ENCODE data around the gene ARRB1. TPM values are rescaled to one million over a fixed set of nuclear protein-coding genes. Genes with fewer than 3 reads are reported as not detected.

ARRB1 gene
- total and polyA plus RNA-seq, 12 donors = 4.9 to 54.2 (median 31.0) TPM

DNA sequence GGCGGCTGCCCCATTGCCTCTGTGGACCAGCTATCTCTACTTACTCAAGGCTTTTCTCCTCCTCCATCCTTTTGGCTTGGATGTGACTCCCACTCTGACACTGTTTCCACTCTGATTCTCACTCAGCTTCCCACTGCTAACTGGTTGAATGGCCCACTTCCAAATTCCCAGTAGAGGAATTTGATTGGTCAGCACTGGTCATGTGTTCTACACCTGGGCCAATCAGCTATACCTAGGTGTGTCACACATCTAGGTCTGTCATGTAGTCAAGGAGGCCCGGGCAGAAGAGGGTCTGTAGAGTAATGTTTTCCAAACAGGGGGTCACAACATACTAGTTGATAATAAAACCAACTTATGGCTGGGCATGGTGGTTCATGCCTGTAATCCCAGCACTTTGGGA lies 57.6 kb downstream of the ARRB1 start:
- Histone ChIP-seq H3K36me3 (replicated peaks in 1 of 2) (no peaks in the 10 kb centered on the region), H3K4me3 (no peak overlapping the region), H3K4me1 (replicated peaks in 1 of 2) (no peaks in the 10 kb centered on the region), H3K27ac (no peak overlapping the region), H3K9me3 (replicated peaks in 1 of 3) (no peaks in the 10 kb centered on the region), H3K27me3 (no peaks in the 10 kb centered on the region)
- TF ChIP-seq, protein P1, sequence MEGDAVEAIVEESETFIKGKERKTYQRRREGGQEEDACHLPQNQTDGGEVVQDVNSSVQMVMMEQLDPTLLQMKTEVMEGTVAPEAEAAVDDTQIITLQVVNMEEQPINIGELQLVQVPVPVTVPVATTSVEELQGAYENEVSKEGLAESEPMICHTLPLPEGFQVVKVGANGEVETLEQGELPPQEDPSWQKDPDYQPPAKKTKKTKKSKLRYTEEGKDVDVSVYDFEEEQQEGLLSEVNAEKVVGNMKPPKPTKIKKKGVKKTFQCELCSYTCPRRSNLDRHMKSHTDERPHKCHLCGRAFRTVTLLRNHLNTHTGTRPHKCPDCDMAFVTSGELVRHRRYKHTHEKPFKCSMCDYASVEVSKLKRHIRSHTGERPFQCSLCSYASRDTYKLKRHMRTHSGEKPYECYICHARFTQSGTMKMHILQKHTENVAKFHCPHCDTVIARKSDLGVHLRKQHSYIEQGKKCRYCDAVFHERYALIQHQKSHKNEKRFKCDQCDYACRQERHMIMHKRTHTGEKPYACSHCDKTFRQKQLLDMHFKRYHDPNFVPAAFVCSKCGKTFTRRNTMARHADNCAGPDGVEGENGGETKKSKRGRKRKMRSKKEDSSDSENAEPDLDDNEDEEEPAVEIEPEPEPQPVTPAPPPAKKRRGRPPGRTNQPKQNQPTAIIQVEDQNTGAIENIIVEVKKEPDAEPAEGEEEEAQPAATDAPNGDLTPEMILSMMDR (IDR thresholded peaks at IDR 0.05) = no peak
- no peak for TF ChIP-seq POLR2A (IDR thresholded peaks at IDR 0.05)
- DNase-seq = no peak
- 91 to 97% (median 94%) methylated on average over 2 of the region's 2 CpGs for WGBS, 4 donors
- intact Hi-C loops (cut with DNase I) = no loop called here

DNA sequence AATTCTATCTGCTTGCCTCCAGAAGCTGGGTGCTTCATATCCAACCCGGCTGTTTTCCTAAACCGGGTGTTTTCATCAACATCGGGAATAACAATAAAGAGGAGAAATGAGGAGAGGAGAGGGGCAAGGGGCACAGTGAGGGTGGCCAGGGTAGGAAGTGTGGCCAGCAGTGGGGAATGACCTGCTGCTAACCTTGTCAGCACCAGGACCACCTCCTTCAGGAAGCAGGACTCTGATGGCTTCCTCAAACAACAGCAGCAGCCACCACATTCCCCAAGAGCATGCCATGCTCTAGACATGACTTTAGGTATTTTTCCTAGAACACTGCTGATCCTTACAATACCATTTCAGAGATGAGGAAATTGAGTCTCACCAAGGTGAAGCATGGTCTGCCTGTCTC lies 58.5 kb downstream of the ARRB1 start:
- no peak for DNase-seq
- H3K27me3 ChIP-seq = no peaks in the 10 kb centered on the region
- no peaks in the 10 kb centered on the region for H3K9me3 ChIP-seq (replicated peaks in 1 of 3)
- TF ChIP-seq, protein P1 (IDR thresholded peaks at IDR 0.05) = no peak
- no peak for TF ChIP-seq POLR2A (IDR thresholded peaks at IDR 0.05)
- intact Hi-C loops (cut with DNase I) = no loop called here
- WGBS, 4 donors = 73 to 85% (median 74%) methylated on average over 3 of the region's 3 CpGs
- no peaks in the 10 kb centered on the region for H3K4me1 ChIP-seq (replicated peaks in 1 of 2)
- H3K27ac ChIP-seq = no peak overlapping the region
- H3K4me3 ChIP-seq = no peak overlapping the region
- no peaks in the 10 kb centered on the region for H3K36me3 ChIP-seq (replicated peaks in 1 of 2)

DNA sequence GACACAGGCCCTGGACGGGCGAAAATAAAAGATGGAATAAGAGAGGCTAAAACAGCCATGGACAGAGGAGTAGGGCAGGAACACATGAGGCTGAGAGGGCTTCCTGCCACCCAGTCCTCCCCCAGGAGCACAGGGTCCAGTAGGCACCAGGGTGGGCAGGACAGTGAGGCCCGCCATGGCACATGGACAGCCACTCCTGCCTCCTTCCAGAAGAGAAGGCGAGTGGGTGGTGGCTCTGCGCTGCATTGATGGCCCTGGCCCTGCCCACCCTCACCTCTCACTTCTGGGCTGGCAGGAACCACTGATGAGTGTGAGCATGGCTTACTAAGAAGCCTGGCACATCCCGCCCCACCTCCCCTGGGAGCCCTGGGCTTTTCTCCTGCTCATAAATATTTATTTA lies 59.7 kb downstream of the ARRB1 start:
- H3K36me3 ChIP-seq (replicated peaks in 1 of 2) = no peaks in the 10 kb centered on the region
- H3K4me3 ChIP-seq = no peak overlapping the region
- intact Hi-C loops (cut with DNase I) = no loop called here
- H3K9me3 ChIP-seq (replicated peaks in 1 of 3) = no peaks in the 10 kb centered on the region
- H3K27ac ChIP-seq = no peak overlapping the region
- no peak for DNase-seq
- no peaks in the 10 kb centered on the region for H3K27me3 ChIP-seq
- no peak for TF ChIP-seq POLR2A (IDR thresholded peaks at IDR 0.05)
- H3K4me1 ChIP-seq (replicated peaks in 1 of 2) = no peaks in the 10 kb centered on the region
- WGBS, 4 donors = 84 to 97% (median 91%) methylated on average over 4 to 6 of the region's 6 CpGs

DNA sequence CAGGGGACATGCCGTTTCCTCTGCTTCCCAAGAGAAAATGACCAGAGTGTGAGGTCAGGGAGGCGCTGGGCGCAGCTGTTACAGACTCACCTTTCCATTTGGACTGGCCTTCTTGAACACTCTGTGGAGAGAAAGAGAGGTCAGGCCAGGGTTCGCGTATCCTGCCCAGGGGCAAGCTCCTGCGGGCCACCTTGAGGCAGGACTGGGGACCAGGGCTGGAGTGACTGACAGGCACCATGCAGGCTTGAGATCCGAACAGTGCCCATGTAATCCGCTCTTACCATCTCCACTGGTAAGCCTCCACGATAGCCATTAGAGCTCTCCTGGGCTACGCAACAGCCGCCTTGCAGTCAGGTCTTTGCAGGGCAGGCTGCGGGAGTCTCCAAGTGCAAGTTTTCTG lies 61.5 kb downstream of the ARRB1 start:
- DNase-seq = no peak
- Histone ChIP-seq H3K27ac (no peak overlapping the region), H3K9me3 (replicated peaks in 1 of 3) (no peaks in the 10 kb centered on the region), H3K4me1 (replicated peaks in 1 of 2) (no peaks in the 10 kb centered on the region), H3K36me3 (replicated peaks in 1 of 2) (no peaks in the 10 kb centered on the region), H3K27me3 (no peaks in the 10 kb centered on the region), H3K4me3 (no peak overlapping the region)
- intact Hi-C loops (cut with DNase I) = loop anchor here in 1 of 2 donors (10.0 kb wide), 1 partner anchor 245 kb away; no protein-coding TSS in a partner anchor
- WGBS, 4 donors = 87 to 95% (median 92%) methylated on average over 7 to 12 of the region's 12 CpGs
- TF ChIP-seq POLR2A (IDR thresholded peaks at IDR 0.05) = no peak
- TF ChIP-seq, protein P1 (IDR thresholded peaks at IDR 0.05) = no peak

DNA sequence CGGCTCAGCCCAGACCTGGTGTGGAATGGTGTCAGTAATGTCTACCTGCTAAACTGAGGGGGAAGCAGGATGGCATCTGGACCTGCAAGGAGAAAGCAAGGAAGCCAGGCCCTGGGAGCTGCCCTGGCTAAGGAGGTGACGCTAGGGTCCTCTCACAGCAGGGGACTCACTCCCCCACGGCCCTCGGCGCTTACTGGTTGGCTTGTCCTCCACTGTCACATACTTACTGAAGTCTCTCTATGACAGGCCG lies 62.0 kb downstream of the ARRB1 start:
- H3K4me1 ChIP-seq (replicated peaks in 1 of 2) = no peaks in the 10 kb centered on the region
- TF ChIP-seq, protein P1 (IDR thresholded peaks at IDR 0.05) = no peak
- no peak for TF ChIP-seq POLR2A (IDR thresholded peaks at IDR 0.05)
- WGBS, 4 donors = 75 to 83% (median 78%) methylated on average over 2 to 6 of the region's 6 CpGs
- no peak overlapping the region for H3K4me3 ChIP-seq
- intact Hi-C loops (cut with DNase I) = loop anchor here in 1 of 2 donors (10.0 kb wide), 1 partner anchor 245 kb away; no protein-coding TSS in a partner anchor
- no peaks in the 10 kb centered on the region for H3K27me3 ChIP-seq
- H3K27ac ChIP-seq = no peak overlapping the region
- no peaks in the 10 kb centered on the region for H3K36me3 ChIP-seq (replicated peaks in 1 of 2)
- no peaks in the 10 kb centered on the region for H3K9me3 ChIP-seq (replicated peaks in 1 of 3)
- DNase-seq = no peak
